CD14-positive monocyte (primary cell): Measurements from ENCODE around the gene TTLL7. TPM values are rescaled to one million over a fixed set of nuclear protein-coding genes. Genes with fewer than 3 reads are reported as not detected.

Experiments used
- DNase-seq, 3 donors: peaks; one replicate each; pipeline ENCODE4 v3.0.0-alpha.2; 2011 to 2022
- H2AFZ ChIP-seq: 2 replicates; pipeline ENCODE4 v1.6.0; 2012; ENCODE audit warnings: mild to moderate bottlenecking, low read depth, low read length, inconsistent platforms; ENCODE audit not compliant: insufficient read depth, poor library complexity, severe bottlenecking
- H3K27ac ChIP-seq, 2 donors: 1 replicate in 1 of 2; 2 replicates in 1 of 2; pipeline ENCODE4 v1.5.1; 2012 to 2013; ENCODE audit warnings: low read length in 2 of 2, control low read depth in 1 of 2, inconsistent platforms in 1 of 2, low read depth in 1 of 2, mild to moderate bottlenecking in 1 of 2
- H3K27me3 ChIP-seq, 2 donors: one replicate each; pipeline versions ENCODE4 v1.6.0 to v1.6.1; 2011 to 2013; ENCODE audit warnings: low read length in 2 of 2; ENCODE audit not compliant: control insufficient read depth in 2 of 2, insufficient read depth in 2 of 2
- H3K36me3 ChIP-seq, 2 donors: replicated peaks in 1 of 2; 1 replicate in 1 of 2; 2 replicates in 1 of 2; pipeline versions ENCODE4 v1.5.1 to v1.6.1; 2012 to 2013; ENCODE audit warnings: low read length in 2 of 2, control low read depth in 1 of 2, inconsistent platforms in 1 of 2, mild to moderate bottlenecking in 1 of 2; ENCODE audit not compliant: insufficient read depth in 2 of 2, control insufficient read depth in 1 of 2
- H3K4me1 ChIP-seq, 2 donors: 1 replicate in 1 of 2; 2 replicates in 1 of 2; pipeline versions ENCODE4 v1.5.1 to v1.6.1; 2012 to 2013; ENCODE audit warnings: low read length in 2 of 2, control low read depth in 1 of 2, inconsistent platforms in 1 of 2, mild to moderate bottlenecking in 1 of 2, moderate library complexity in 1 of 2; ENCODE audit not compliant: insufficient read depth in 2 of 2, control insufficient read depth in 1 of 2
- H3K4me2 ChIP-seq: replicated peaks from 2 replicates; pipeline ENCODE3; 2012; ENCODE audit warnings: low read length, moderate library complexity, mild to moderate bottlenecking; ENCODE audit not compliant: poor library complexity, severe bottlenecking; ENCODE audit errors: extremely low read depth
- H3K4me3 ChIP-seq, 3 experiments: fragments of 200-600 bp in 1 of 3; sonication (generic) in 1 of 3; replicated peaks in 1 of 3; 1 replicate in 2 of 3; 2 replicates in 1 of 3; pipeline ENCODE4 v1.5.1; 2011 to 2013; ENCODE audit warnings: low read length in 3 of 3, mild to moderate bottlenecking in 3 of 3, control low read depth in 2 of 3, low read depth in 2 of 3, inconsistent platforms in 1 of 3, moderate library complexity in 1 of 3
- H3K79me2 ChIP-seq: 2 replicates; pipeline ENCODE4 v1.6.0; 2012; ENCODE audit warnings: mild to moderate bottlenecking, control low read depth, inconsistent platforms, low read length, moderate library complexity; ENCODE audit not compliant: insufficient read depth
- H3K9ac ChIP-seq: 2 replicates; pipeline ENCODE4 v1.6.0; 2017; ENCODE audit warnings: low read length, mild to moderate bottlenecking; ENCODE audit not compliant: insufficient read depth, poor library complexity, severe bottlenecking
- H3K9me3 ChIP-seq, 2 donors: replicated peaks in 1 of 2; 1 replicate in 1 of 2; 2 replicates in 1 of 2; pipeline versions ENCODE4 v1.5.1 to v1.6.1; 2012 to 2013; ENCODE audit warnings: low read length in 2 of 2, control low read depth in 1 of 2; ENCODE audit not compliant: control insufficient read depth in 1 of 2, insufficient read depth in 1 of 2
- H4K20me1 ChIP-seq: 2 replicates; pipeline ENCODE4 v1.6.0; 2012; ENCODE audit warnings: mild to moderate bottlenecking, low read length, control low read depth, moderate library complexity; ENCODE audit not compliant: insufficient read depth
- H3K27ac Mint-ChIP-seq, 7 donors: one replicate each; pipeline ENCODE4 v1.8.0; 2020; ENCODE audit warnings: mild to moderate bottlenecking in 7 of 7, mixed read lengths in 7 of 7, moderate library complexity in 6 of 7, inconsistent platforms in 2 of 7
- H3K27me3 Mint-ChIP-seq, 3 donors: one replicate each; pipeline ENCODE4 v1.8.0; 2021 to 2022; ENCODE audit warnings: low read depth in 3 of 3, mild to moderate bottlenecking in 3 of 3, mixed read lengths in 3 of 3, moderate library complexity in 3 of 3, inconsistent platforms in 1 of 3
- H3K36me3 Mint-ChIP-seq, 2 donors: one replicate each; pipeline ENCODE4 v1.8.0; 2020; ENCODE audit warnings: mixed read lengths in 2 of 2, inconsistent platforms in 1 of 2, mild to moderate bottlenecking in 1 of 2
- H3K4me1 Mint-ChIP-seq: one replicate; pipeline ENCODE4 v1.8.0; 2020; ENCODE audit warnings: mild to moderate bottlenecking, mixed read lengths
- H3K4me3 Mint-ChIP-seq, 2 donors: one replicate each; pipeline ENCODE4 v1.8.0; 2020; ENCODE audit warnings: mild to moderate bottlenecking in 2 of 2, mixed read lengths in 2 of 2, moderate library complexity in 1 of 2
- H3K9me3 Mint-ChIP-seq, 7 donors: one replicate each; pipeline ENCODE4 v1.8.0; 2020 to 2022; ENCODE audit warnings: mixed read lengths in 7 of 7, mild to moderate bottlenecking in 6 of 7, moderate library complexity in 6 of 7, inconsistent platforms in 2 of 7
- WGBS: methylation state at CpG from one replicate; pipeline ENCODE4 v1.1.5; 2013; ENCODE audit warnings: missing lambda C conversion rate; ENCODE audit not compliant: insufficient coverage; 5-methylcytosine and 5-hydroxymethylcytosine counted together
- intact Hi-C, 2 donors: fragments of 100-400 bp; cut with micrococcal nuclease; formaldehyde crosslinking; loops; one replicate each; pipeline versions ENCODE4 v1.15.0 to v1.15.1; 2023
- polyA plus RNA-seq, 3 donors: library from polyadenylated mRNA; depleted of rRNA in 1 of 3; unstranded in 2 of 3; stranded (reverse) in 1 of 3; fragments of 300-500 nt in 2 of 3; fragments of >200 nt in 1 of 3; fragmentation: Illumina TruSeq in 2 of 3; gene quantifications; 1 replicate in 2 of 3; 2 replicates in 1 of 3; pipeline ENCODE4 v1.2.3, GENCODE V29; 2012 to 2021
- TF ChIP-seq, protein P1 (sequence below): fragments of 200-600 bp; IDR thresholded peaks from one replicate; pipeline ENCODE4 v1.8.0; 2022; ENCODE audit warnings: antibody characterized with exemption, mild to moderate bottlenecking

TTLL7 gene
- polyA plus RNA-seq, 3 donors: 0.12 to 0.69 TPM; not detected in 1

GRCh38 chr1:83970802-83971201 lies 28.1 kb downstream of the TTLL7 start:
- no peak overlapping the region for H3K4me3 Mint-ChIP-seq
- no peak overlapping the region for H3K27ac ChIP-seq
- no peaks in the 10 kb centered on the region for H3K9me3 ChIP-seq
- no peaks in the 10 kb centered on the region for H3K36me3 ChIP-seq
- H3K9me3 Mint-ChIP-seq: peaks cover 0 to 2% (median 0%) of the 10 kb centered on the region in 7 donors
- H3K9ac ChIP-seq: no peak overlapping the region
- H4K20me1 ChIP-seq: no peaks in the 10 kb centered on the region
- no peaks in the 10 kb centered on the region for H3K36me3 Mint-ChIP-seq
- H3K4me1 Mint-ChIP-seq: no peaks in the 10 kb centered on the region
- peaks cover 0 to 4% (median 0%) of the 10 kb centered on the region in 3 donors for H3K27me3 Mint-ChIP-seq
- H3K27me3 ChIP-seq: no peaks in the 10 kb centered on the region
- H3K4me1 ChIP-seq: no peaks in the 10 kb centered on the region
- intact Hi-C loops: no loop called here
- H3K4me2 ChIP-seq: no peak overlapping the region
- H3K79me2 ChIP-seq: no peaks in the 10 kb centered on the region
- H3K27ac Mint-ChIP-seq: no peak overlapping the region
- no peak overlapping the region for H2AFZ ChIP-seq
- no peak overlapping the region for H3K4me3 ChIP-seq
- WGBS: no CpG with 5 or more reads among the region's 1 CpG
- TF ChIP-seq, protein P1, sequence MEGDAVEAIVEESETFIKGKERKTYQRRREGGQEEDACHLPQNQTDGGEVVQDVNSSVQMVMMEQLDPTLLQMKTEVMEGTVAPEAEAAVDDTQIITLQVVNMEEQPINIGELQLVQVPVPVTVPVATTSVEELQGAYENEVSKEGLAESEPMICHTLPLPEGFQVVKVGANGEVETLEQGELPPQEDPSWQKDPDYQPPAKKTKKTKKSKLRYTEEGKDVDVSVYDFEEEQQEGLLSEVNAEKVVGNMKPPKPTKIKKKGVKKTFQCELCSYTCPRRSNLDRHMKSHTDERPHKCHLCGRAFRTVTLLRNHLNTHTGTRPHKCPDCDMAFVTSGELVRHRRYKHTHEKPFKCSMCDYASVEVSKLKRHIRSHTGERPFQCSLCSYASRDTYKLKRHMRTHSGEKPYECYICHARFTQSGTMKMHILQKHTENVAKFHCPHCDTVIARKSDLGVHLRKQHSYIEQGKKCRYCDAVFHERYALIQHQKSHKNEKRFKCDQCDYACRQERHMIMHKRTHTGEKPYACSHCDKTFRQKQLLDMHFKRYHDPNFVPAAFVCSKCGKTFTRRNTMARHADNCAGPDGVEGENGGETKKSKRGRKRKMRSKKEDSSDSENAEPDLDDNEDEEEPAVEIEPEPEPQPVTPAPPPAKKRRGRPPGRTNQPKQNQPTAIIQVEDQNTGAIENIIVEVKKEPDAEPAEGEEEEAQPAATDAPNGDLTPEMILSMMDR: no peak
- DNase-seq: no peak

- Mint-ChIP-seq H3K27me3 (peaks cover 0 to 4% (median 0%) of the 10 kb centered on the region in 3 donors), H3K36me3 (no peaks in the 10 kb centered on the region), H3K9me3 (peaks cover 0 to 2% (median 0%) of the 10 kb centered on the region in 7 donors), H3K4me1 (no peaks in the 10 kb centered on the region), H3K4me3 (no peak overlapping the region), H3K27ac (no peak overlapping the region)
- H3K27me3 ChIP-seq: no peaks in the 10 kb centered on the region
- no peaks in the 10 kb centered on the region for H3K9me3 ChIP-seq
- no peak overlapping the region for H3K27ac ChIP-seq
- no peaks in the 10 kb centered on the region for H3K36me3 ChIP-seq
- no peak for DNase-seq
- H2AFZ ChIP-seq: no peak overlapping the region
- no peaks in the 10 kb centered on the region for H4K20me1 ChIP-seq
- H3K79me2 ChIP-seq: no peaks in the 10 kb centered on the region
- intact Hi-C loops: no loop called here
- no peak overlapping the region for H3K9ac ChIP-seq
- no peak overlapping the region for H3K4me3 ChIP-seq
- TF ChIP-seq, protein P1: no peak
- no peaks in the 10 kb centered on the region for H3K4me1 ChIP-seq
- H3K4me2 ChIP-seq: no peak overlapping the region
Observed at GRCh38 chr1:83970114-83970513, 28.8 kb downstream of the TTLL7 start.
